CD4-positive, alpha-beta T cell treated with Interferon gamma for 1 hour (primary cell): Measurements from ENCODE around the gene NCOA3.

ENCODE experiments used
- DNase-seq: peaks from one replicate; pipeline ENCODE4 v3.0.0-alpha.2; 2020

NCOA3 gene

GRCh38 chr20:47687095-47687987 lies 185.7 kb downstream of the NCOA3 start:
- DNase-seq = no peak

- no peak for DNase-seq
Measured at GRCh38 chr20:47688385-47689381, 187.0 kb downstream of the NCOA3 start.

GRCh38 chr20:47689731-47690130 lies 188.0 kb downstream of the NCOA3 start:
- no peak for DNase-seq

- no peak for DNase-seq
Measured at GRCh38 chr20:47691625-47692024, 189.9 kb downstream of the NCOA3 start.

GRCh38 chr20:47694021-47694818 lies 192.5 kb downstream of the NCOA3 start:
- DNase-seq = no peak

GRCh38 chr20:47696856-47697255 lies 195.2 kb downstream of the NCOA3 start:
- no peak for DNase-seq

GRCh38 chr20:47698142-47698541 lies 196.5 kb downstream of the NCOA3 start:
- DNase-seq = no peak

GRCh38 chr20:47699818-47700217 lies 198.1 kb downstream of the NCOA3 start:
- DNase-seq = no peak

GRCh38 chr20:47700327-47700726 lies 198.6 kb downstream of the NCOA3 start:
- no peak for DNase-seq

- no peak for DNase-seq
Measured at GRCh38 chr20:47701612-47702011, 199.9 kb downstream of the NCOA3 start.

- no peak for DNase-seq
Measured at GRCh38 chr20:47703748-47704147, 202.1 kb downstream of the NCOA3 start.

GRCh38 chr20:47704746-47705496 lies 203.2 kb downstream of the NCOA3 start:
- no peak for DNase-seq

- DNase-seq = no peak
Measured at GRCh38 chr20:47705497-47705856, 203.8 kb downstream of the NCOA3 start.

GRCh38 chr20:47706345-47706744 lies 204.7 kb downstream of the NCOA3 start:
- no peak for DNase-seq
